ENCODE measurements around the gene ILF2.
"Not testable (repeated sequence)": the region's sequence is repeated elsewhere in the genome, so short reads cannot be mapped to it uniquely, and the experiment has no call there.

Gene ILF2

GRCh38 chr1:153647346-153647714 is 23.5 kb downstream of the ILF2 start:
- no peak for DNase-seq

GRCh38 chr1:153646672-153647345 is 24.0 kb downstream of the ILF2 start:
- no peak for DNase-seq

- no peak for DNase-seq
Observed at GRCh38 chr1:153643816-153644215, 27.0 kb downstream of the ILF2 start.

GRCh38 chr1:153643100-153643499 is 27.7 kb downstream of the ILF2 start:
- DNase-seq, result no peak

GRCh38 chr1:153642161-153642560 is 28.6 kb downstream of the ILF2 start:
- DNase-seq, result no peak

- no peak for DNase-seq
Observed at GRCh38 chr1:153640861-153641260, 29.9 kb downstream of the ILF2 start.

- not testable (repeated sequence) for DNase-seq
Observed at GRCh38 chr1:153640213-153640612, 30.6 kb downstream of the ILF2 start.

GRCh38 chr1:153639280-153639679 is 31.5 kb downstream of the ILF2 start:
- no peak for DNase-seq

GRCh38 chr1:153638261-153638660 is 32.5 kb downstream of the ILF2 start:
- DNase-seq, result no peak

GRCh38 chr1:153636312-153636711 is 34.5 kb downstream of the ILF2 start:
- DNase-seq, result no peak

GRCh38 chr1:153635872-153636271 is 34.9 kb downstream of the ILF2 start:
- DNase-seq, result no peak

- peak; percentile 97 for DNase-seq
Observed at GRCh38 chr1:153633754-153634665, 36.8 kb downstream of the ILF2 start, which contains the start of gene CHTOP. Gene CHTOP, plus strand, starts transcription at chr1:153634066. Its CDS starts 2,523 bp downstream, at chr1:153636589.

- no peak for DNase-seq
Observed at GRCh38 chr1:153633161-153633753, 37.5 kb downstream of the ILF2 start.

GRCh38 chr1:153631047-153632022 is 39.5 kb downstream of the ILF2 start:
- DNase-seq, result no peak

- DNase-seq, result no peak
Observed at GRCh38 chr1:153630384-153630783, 40.4 kb downstream of the ILF2 start.

- no peak for DNase-seq
Observed at GRCh38 chr1:153629971-153630370, 40.8 kb downstream of the ILF2 start.

GRCh38 chr1:153629343-153629665 is 41.5 kb downstream of the ILF2 start:
- DNase-seq, result no peak

GRCh38 chr1:153628638-153629342 is 42.0 kb downstream of the ILF2 start:
- DNase-seq, result no peak

- no peak for DNase-seq
Observed at GRCh38 chr1:153627715-153628626, 42.8 kb downstream of the ILF2 start, which contains the start of gene S100A1. Gene S100A1, plus strand, starts transcription at chr1:153628434. Its CDS starts 2,088 bp downstream, at chr1:153630522.

GRCh38 chr1:153626904-153627714 is 43.7 kb downstream of the ILF2 start, which contains the start of gene S100A13:
Gene S100A13, minus strand, starts transcription at chr1:153627505. Its CDS starts 1,033 bp downstream, at chr1:153626472.
- DNase-seq, result no peak
